ENCODE measurements around the gene C2CD4C. TPM values are rescaled to one million over a fixed set of nuclear protein-coding genes. Genes with fewer than 3 reads are reported as not detected.
"Not testable (repeated sequence)": the region's sequence is repeated elsewhere in the genome, so short reads cannot be mapped to it uniquely, and the experiment has no call there.

The C2CD4C gene
- total and polyA plus RNA-seq, 4 donors, result 0.88 to 1.4 (median 1.2) TPM

- DNase-seq, result no peak
- WGBS, 2 donors, result 94 to 95% methylated on average over 22 of the region's 22 CpGs
- Histone ChIP-seq H3K4me1 (ENCODE audit: control insufficient read depth in 5 of 5, insufficient read depth in 5 of 5, low read length in 5 of 5) (no peaks in the 10 kb centered on the region), H3K27me3 (ENCODE audit: control insufficient read depth in 3 of 3, insufficient read depth in 3 of 3, low read length in 2 of 3) (no peaks in the 10 kb centered on the region), H3K9ac (ENCODE audit: insufficient read depth in 1 of 2, low read length in 2 of 2) (no peak overlapping the region), H3K9me3 (ENCODE audit: control insufficient read depth in 4 of 4, insufficient read depth in 3 of 4, low read length in 3 of 4) (no peaks in the 10 kb centered on the region), H3K27ac (ENCODE audit: low read depth in 1 of 2, low read length in 1 of 2) (no peak overlapping the region), H3K36me3 (ENCODE audit: control insufficient read depth in 4 of 4, insufficient read depth in 4 of 4, low read length in 4 of 4) (no peaks in the 10 kb centered on the region), H3K4me3 (no peak overlapping the region)
- TF ChIP-seq CTCF (IDR thresholded peaks at IDR 0.05; ENCODE audit: control extremely low read depth, extremely low read depth), result no peak
- no peak for ATAC-seq (ENCODE audit: insufficient read depth, low FRiP score)
Measured at GRCh38 chr19:453606-454005, 44.7 kb upstream of the C2CD4C start.

GRCh38 chr19:452829-453228 lies 43.9 kb upstream of the C2CD4C start:
- no peak for TF ChIP-seq CTCF (IDR thresholded peaks at IDR 0.05; ENCODE audit: control extremely low read depth, extremely low read depth)
- Histone ChIP-seq H3K9ac (ENCODE audit: insufficient read depth in 1 of 2, low read length in 2 of 2) (no peak overlapping the region), H3K9me3 (ENCODE audit: control insufficient read depth in 4 of 4, insufficient read depth in 3 of 4, low read length in 3 of 4) (no peaks in the 10 kb centered on the region), H3K27me3 (ENCODE audit: control insufficient read depth in 3 of 3, insufficient read depth in 3 of 3, low read length in 2 of 3) (no peaks in the 10 kb centered on the region), H3K27ac (ENCODE audit: low read depth in 1 of 2, low read length in 1 of 2) (no peak overlapping the region), H3K36me3 (ENCODE audit: control insufficient read depth in 4 of 4, insufficient read depth in 4 of 4, low read length in 4 of 4) (no peaks in the 10 kb centered on the region), H3K4me1 (ENCODE audit: control insufficient read depth in 5 of 5, insufficient read depth in 5 of 5, low read length in 5 of 5) (peaks cover 0 to 7% (median 0%) of the 10 kb centered on the region in 5 donors), H3K4me3 (no peak overlapping the region)
- ATAC-seq (ENCODE audit: insufficient read depth, low FRiP score) (no peak), DNase-seq (no peak)
- 92 to 94% methylated on average over 16 of the region's 16 CpGs for WGBS, 2 donors

- not testable (repeated sequence) for H3K27ac ChIP-seq (ENCODE audit: low read depth in 1 of 2, low read length in 1 of 2); H3K4me3 ChIP-seq; H3K9ac ChIP-seq (ENCODE audit: insufficient read depth in 1 of 2, low read length in 2 of 2); H3K9me3 ChIP-seq (ENCODE audit: control insufficient read depth in 4 of 4, insufficient read depth in 3 of 4, low read length in 3 of 4); H3K36me3 ChIP-seq (ENCODE audit: control insufficient read depth in 4 of 4, insufficient read depth in 4 of 4, low read length in 4 of 4); H3K4me1 ChIP-seq (ENCODE audit: control insufficient read depth in 5 of 5, insufficient read depth in 5 of 5, low read length in 5 of 5); DNase-seq; ATAC-seq (ENCODE audit: insufficient read depth, low FRiP score); H3K27me3 ChIP-seq (ENCODE audit: control insufficient read depth in 3 of 3, insufficient read depth in 3 of 3, low read length in 2 of 3)
- 97% methylated on average over 33 of the region's 33 CpGs for WGBS, 2 donors
Measured at GRCh38 chr19:450912-451481, 42.0 kb upstream of the C2CD4C start.

- no peaks in the 10 kb centered on the region for H3K36me3 ChIP-seq (ENCODE audit: control insufficient read depth in 4 of 4, insufficient read depth in 4 of 4, low read length in 4 of 4)
- H3K27ac ChIP-seq (ENCODE audit: low read depth in 1 of 2, low read length in 1 of 2), result no peak overlapping the region
- 93 to 95% methylated on average over 20 of the region's 20 CpGs for WGBS, 2 donors
- H3K4me3 ChIP-seq, result no peak overlapping the region
- DNase-seq (no peak), ATAC-seq (ENCODE audit: insufficient read depth, low FRiP score) (no peak)
- peaks cover 0 to 9% (median 0%) of the 10 kb centered on the region in 5 donors for H3K4me1 ChIP-seq (ENCODE audit: control insufficient read depth in 5 of 5, insufficient read depth in 5 of 5, low read length in 5 of 5)
- TF ChIP-seq CTCF (IDR thresholded peaks at IDR 0.05; ENCODE audit: control extremely low read depth, extremely low read depth), result no peak
- no peak overlapping the region for H3K9ac ChIP-seq (ENCODE audit: insufficient read depth in 1 of 2, low read length in 2 of 2)
- H3K9me3 ChIP-seq (ENCODE audit: control insufficient read depth in 4 of 4, insufficient read depth in 3 of 4, low read length in 3 of 4), result no peaks in the 10 kb centered on the region
- no peaks in the 10 kb centered on the region for H3K27me3 ChIP-seq (ENCODE audit: control insufficient read depth in 3 of 3, insufficient read depth in 3 of 3, low read length in 2 of 3)
Measured at GRCh38 chr19:449916-450315, 41.0 kb upstream of the C2CD4C start.

Measured in lung (tissue), 12 donors.